ENCODE measurements around the gene UNC13B.

GRCh38 chr9:35364817-35365585, 203.2 kb downstream of the UNC13B start:
- TF ChIP-seq POLR2A (IDR thresholded peaks at IDR 0.05; ENCODE audit: low read depth, low read length) (no peak), CTCF (IDR thresholded peaks at IDR 0.05; ENCODE audit: extremely low read depth in 1 of 2, insufficient read depth in 1 of 2, low read depth in 1 of 2, low read length in 2 of 2) (no peak)

Data from endothelial cell of umbilical vein (primary cell).